Activated T-helper 17 cell treated with anti-CD3 and anti-CD28 coated beads, Interleukin-2, amount 50 U/mL, for 72 hours (primary cell): Measurements from ENCODE around the gene RIOK1. TPM values are rescaled to one million over a fixed set of nuclear protein-coding genes. Genes with fewer than 3 reads are reported as not detected.

ENCODE experiments used
- ATAC-seq: fragments of 150-1000 bp; cut with Tn5 transposase; replicated peaks from 2 replicates; pipeline ENCODE4 v1.10.0; 2021; ENCODE audit warnings: mild to moderate bottlenecking, moderate library complexity
- H3K27ac Mint-ChIP-seq: one replicate; pipeline ENCODE4 v1.8.0; 2022; ENCODE audit warnings: mixed read lengths
- H3K27me3 Mint-ChIP-seq: one replicate; pipeline ENCODE4 v1.8.0; 2022; ENCODE audit warnings: mixed read lengths
- H3K36me3 Mint-ChIP-seq: one replicate; pipeline ENCODE4 v1.8.0; 2022; ENCODE audit warnings: low read depth, mild to moderate bottlenecking, mixed read lengths
- H3K4me1 Mint-ChIP-seq: one replicate; pipeline ENCODE4 v1.8.0; 2022; ENCODE audit warnings: mixed read lengths
- H3K4me3 Mint-ChIP-seq: one replicate; pipeline ENCODE4 v1.8.0; 2022; ENCODE audit warnings: mild to moderate bottlenecking, mixed read lengths
- H3K9me3 Mint-ChIP-seq: one replicate; pipeline ENCODE4 v1.8.0; 2022; ENCODE audit warnings: mixed read lengths
- total RNA-seq, 2 donors: library from RNA; stranded (reverse); gene quantifications; one replicate each; pipeline ENCODE4 v1.2.3, GENCODE V29; 2022

The RIOK1 gene
- total RNA-seq, 2 donors from 2014 or later = 23.4 to 48.9 TPM

- H3K9me3 Mint-ChIP-seq = no peaks in the 10 kb centered on the region
- no peaks in the 10 kb centered on the region for H3K4me1 Mint-ChIP-seq
- no peak for ATAC-seq
- peaks cover 41% of the 10 kb centered on the region for H3K36me3 Mint-ChIP-seq
- no peak overlapping the region for H3K4me3 Mint-ChIP-seq
- H3K27me3 Mint-ChIP-seq = no peaks in the 10 kb centered on the region
- no peak overlapping the region for H3K27ac Mint-ChIP-seq
These were observed 31.5 kb downstream of the RIOK1 start for GRCh38 chr6:7421066-7421465.

GRCh38 chr6:7424058-7424457 is 34.5 kb downstream of the RIOK1 start:
- Mint-ChIP-seq H3K4me3 (no peak overlapping the region), H3K9me3 (no peaks in the 10 kb centered on the region), H3K27me3 (no peaks in the 10 kb centered on the region), H3K4me1 (no peaks in the 10 kb centered on the region), H3K27ac (no peak overlapping the region), H3K36me3 (peaks cover 11% of the 10 kb centered on the region)
- ATAC-seq = no peak

GRCh38 chr6:7424967-7425807 is 35.6 kb downstream of the RIOK1 start:
- no peaks in the 10 kb centered on the region for H3K27me3 Mint-ChIP-seq
- no peaks in the 10 kb centered on the region for H3K9me3 Mint-ChIP-seq
- no peaks in the 10 kb centered on the region for H3K36me3 Mint-ChIP-seq
- no peak for ATAC-seq
- no peak overlapping the region for H3K4me3 Mint-ChIP-seq
- H3K27ac Mint-ChIP-seq = no peak overlapping the region
- H3K4me1 Mint-ChIP-seq = no peaks in the 10 kb centered on the region

- H3K4me3 Mint-ChIP-seq = no peak overlapping the region
- no peaks in the 10 kb centered on the region for H3K27me3 Mint-ChIP-seq
- no peak overlapping the region for H3K27ac Mint-ChIP-seq
- no peak for ATAC-seq
- no peaks in the 10 kb centered on the region for H3K9me3 Mint-ChIP-seq
- H3K4me1 Mint-ChIP-seq = no peaks in the 10 kb centered on the region
- no peaks in the 10 kb centered on the region for H3K36me3 Mint-ChIP-seq
These were observed 36.2 kb downstream of the RIOK1 start for GRCh38 chr6:7425808-7426190.

DNA sequence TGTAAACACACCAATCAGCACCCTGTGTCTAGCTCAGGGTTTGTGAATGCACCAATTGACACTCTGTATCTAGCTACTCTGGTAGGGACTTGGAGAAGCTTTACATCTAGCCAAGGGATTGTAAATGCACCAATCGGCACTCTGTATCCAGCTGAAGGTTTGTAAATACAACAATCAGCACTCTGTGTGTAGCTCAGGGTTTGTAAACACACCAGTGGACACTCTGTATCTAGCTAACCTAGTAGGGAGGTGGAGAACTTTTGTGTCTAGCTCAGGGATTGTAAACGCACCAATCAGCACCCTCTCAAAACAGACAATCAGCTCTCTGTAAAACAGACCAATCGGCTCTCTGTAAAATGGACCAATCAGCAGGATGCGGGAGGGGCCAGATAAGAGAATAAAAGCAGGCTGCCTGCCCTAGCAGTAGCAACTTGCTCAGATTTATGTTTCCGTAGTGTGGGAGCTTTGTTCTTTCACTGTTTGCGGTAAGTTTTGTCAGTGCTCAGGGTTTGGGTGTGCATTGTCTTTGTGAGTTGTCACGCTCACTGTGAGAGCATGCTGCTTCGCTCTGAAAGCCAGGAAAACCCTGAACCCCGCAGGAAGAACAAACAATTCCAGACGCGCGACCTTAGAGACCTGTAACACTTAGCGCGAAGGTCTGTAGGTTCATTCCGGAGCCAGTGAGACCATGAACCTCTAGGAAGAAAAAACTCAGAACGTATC is 37.0 kb downstream of the RIOK1 start:
- no peaks in the 10 kb centered on the region for H3K36me3 Mint-ChIP-seq
- no peak overlapping the region for H3K4me3 Mint-ChIP-seq
- no peak for ATAC-seq

DNA sequence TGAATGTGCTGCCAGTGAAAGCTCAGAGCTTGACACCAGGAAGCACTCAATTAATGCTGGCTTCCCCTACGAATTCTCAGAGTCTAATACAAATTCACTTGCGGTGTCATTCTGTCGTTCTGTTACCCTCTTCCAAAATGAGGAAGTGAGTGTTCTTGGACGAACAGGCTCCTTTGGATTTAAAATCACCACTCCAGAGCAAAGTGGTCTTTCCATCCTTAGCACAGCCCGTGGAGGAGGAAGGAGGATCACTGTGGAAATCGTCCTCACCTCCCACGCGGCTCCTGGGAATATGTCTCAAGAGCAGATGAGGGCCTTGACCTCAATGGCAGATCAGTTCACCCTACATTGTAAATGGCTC is 41.7 kb downstream of the RIOK1 start:
- H3K4me3 Mint-ChIP-seq = no peak overlapping the region
- no peak for ATAC-seq
- no peak overlapping the region for H3K27ac Mint-ChIP-seq
- H3K36me3 Mint-ChIP-seq = no peaks in the 10 kb centered on the region
- H3K27me3 Mint-ChIP-seq = peaks cover 10% of the 10 kb centered on the region
- no peaks in the 10 kb centered on the region for H3K4me1 Mint-ChIP-seq
- H3K9me3 Mint-ChIP-seq = no peaks in the 10 kb centered on the region

More for the DNA sequence above, 37.0 kb downstream of the RIOK1 start:
- Mint-ChIP-seq H3K9me3 (no peaks in the 10 kb centered on the region), H3K27ac (no peak overlapping the region), H3K27me3 (peaks cover 5% of the 10 kb centered on the region), H3K4me1 (no peaks in the 10 kb centered on the region)

GRCh38 chr6:7431674-7432390 is 42.2 kb downstream of the RIOK1 start:
- H3K9me3 Mint-ChIP-seq = no peaks in the 10 kb centered on the region
- no peak overlapping the region for H3K4me3 Mint-ChIP-seq
- peaks cover 10% of the 10 kb centered on the region for H3K27me3 Mint-ChIP-seq
- ATAC-seq = no peak
- H3K4me1 Mint-ChIP-seq = no peaks in the 10 kb centered on the region
- H3K36me3 Mint-ChIP-seq = no peaks in the 10 kb centered on the region
- no peak overlapping the region for H3K27ac Mint-ChIP-seq

DNA sequence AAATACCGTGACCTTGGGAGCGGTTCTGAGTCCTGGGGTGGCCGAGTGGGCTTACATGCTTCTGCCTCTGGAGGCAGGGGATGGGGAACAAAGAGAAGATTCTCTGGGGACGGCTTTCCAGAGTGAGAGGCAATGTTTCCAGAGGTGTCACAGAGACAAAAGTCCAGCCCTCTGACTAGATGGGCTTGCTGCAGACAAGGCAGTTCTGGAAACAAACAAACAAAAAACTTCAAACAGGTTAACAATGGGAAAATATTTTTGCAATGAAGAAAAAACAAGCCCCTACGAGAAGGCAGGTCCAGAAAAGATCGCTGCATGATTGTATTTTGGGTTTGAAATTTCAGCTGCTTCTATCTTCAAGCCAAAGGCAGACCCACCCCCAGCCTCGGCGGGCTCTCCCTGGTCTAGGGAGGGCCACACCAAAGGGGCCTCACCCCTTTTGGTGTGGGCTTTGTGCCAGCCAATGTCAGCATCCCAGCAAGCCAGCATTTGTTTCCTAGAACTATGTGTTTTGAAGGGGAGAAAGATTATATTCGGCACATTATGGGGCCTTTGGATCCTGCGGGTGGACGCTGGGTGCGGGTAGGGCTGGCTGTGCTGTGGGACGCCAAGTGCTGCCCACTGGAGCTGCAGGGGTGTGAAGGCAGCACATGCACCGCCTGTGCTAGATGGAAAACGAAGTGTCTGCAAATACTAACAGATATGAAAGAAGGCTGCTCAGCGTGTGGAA is 42.9 kb downstream of the RIOK1 start:
- Mint-ChIP-seq H3K4me1 (no peaks in the 10 kb centered on the region), H3K9me3 (no peaks in the 10 kb centered on the region), H3K27me3 (peaks cover 10% of the 10 kb centered on the region), H3K36me3 (no peaks in the 10 kb centered on the region), H3K27ac (no peak overlapping the region), H3K4me3 (no peak overlapping the region)
- no peak for ATAC-seq

- Mint-ChIP-seq H3K36me3 (no peaks in the 10 kb centered on the region), H3K4me3 (no peak overlapping the region), H3K4me1 (no peaks in the 10 kb centered on the region), H3K27ac (no peak overlapping the region), H3K9me3 (no peaks in the 10 kb centered on the region), H3K27me3 (peaks cover 10% of the 10 kb centered on the region)
- no peak for ATAC-seq
These were observed 43.6 kb downstream of the RIOK1 start for GRCh38 chr6:7433121-7433617.

DNA sequence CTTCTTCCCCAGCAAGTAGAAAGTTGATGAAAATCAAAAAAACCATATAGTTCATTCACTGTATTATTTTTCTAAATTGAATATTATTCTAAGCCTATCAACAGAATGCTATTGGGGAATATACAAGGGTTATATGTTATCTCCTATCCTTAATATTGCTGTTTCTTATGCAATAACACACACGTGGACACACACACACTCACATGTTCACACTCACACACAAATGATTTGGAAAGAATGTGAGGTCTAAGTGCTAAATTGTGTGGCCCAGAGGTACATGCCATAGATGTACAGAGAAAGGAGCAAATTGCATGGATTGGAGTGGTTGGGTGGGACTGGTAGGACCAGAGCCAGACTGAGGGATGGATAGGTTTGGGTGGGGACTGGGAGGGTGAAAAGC is 45.1 kb downstream of the RIOK1 start:
- H3K27me3 Mint-ChIP-seq = peaks cover 10% of the 10 kb centered on the region
- no peak overlapping the region for H3K27ac Mint-ChIP-seq
- no peaks in the 10 kb centered on the region for H3K9me3 Mint-ChIP-seq
- no peak overlapping the region for H3K4me3 Mint-ChIP-seq
- H3K36me3 Mint-ChIP-seq = no peaks in the 10 kb centered on the region
- no peaks in the 10 kb centered on the region for H3K4me1 Mint-ChIP-seq
- ATAC-seq = no peak

- H3K27ac Mint-ChIP-seq = no peak overlapping the region
- no peak for ATAC-seq
- no peaks in the 10 kb centered on the region for H3K36me3 Mint-ChIP-seq
- peaks cover 8% of the 10 kb centered on the region for H3K27me3 Mint-ChIP-seq
- peaks cover 4% of the 10 kb centered on the region for H3K9me3 Mint-ChIP-seq
- H3K4me1 Mint-ChIP-seq = no peaks in the 10 kb centered on the region
- H3K4me3 Mint-ChIP-seq = no peak overlapping the region
These were observed 48.4 kb downstream of the RIOK1 start for GRCh38 chr6:7438011-7438410.

- peak overlapping the region; percentile 4 for H3K27ac Mint-ChIP-seq
- peaks cover 9% of the 10 kb centered on the region for H3K27me3 Mint-ChIP-seq
- ATAC-seq = no peak
- H3K4me3 Mint-ChIP-seq = no peak overlapping the region
- no peaks in the 10 kb centered on the region for H3K36me3 Mint-ChIP-seq
- H3K9me3 Mint-ChIP-seq = peaks cover 4% of the 10 kb centered on the region
- H3K4me1 Mint-ChIP-seq = no peaks in the 10 kb centered on the region
These were observed 49.6 kb downstream of the RIOK1 start for GRCh38 chr6:7439228-7439627.

GRCh38 chr6:7440476-7440875 is 50.9 kb downstream of the RIOK1 start:
- no peaks in the 10 kb centered on the region for H3K4me1 Mint-ChIP-seq
- H3K27ac Mint-ChIP-seq = no peak overlapping the region
- H3K9me3 Mint-ChIP-seq = peaks cover 4% of the 10 kb centered on the region
- peaks cover 13% of the 10 kb centered on the region for H3K27me3 Mint-ChIP-seq
- no peak for ATAC-seq
- H3K4me3 Mint-ChIP-seq = no peak overlapping the region
- H3K36me3 Mint-ChIP-seq = no peaks in the 10 kb centered on the region
